GM18868 (cell line): ENCODE results near the gene ATP2A3.
"Not testable (repeated sequence)": the region's sequence is repeated elsewhere in the genome, so short reads cannot be mapped to it uniquely, and the experiment has no call there.

Source experiments
- ATAC-seq: cut with Tn5 transposase; IDR thresholded peaks from one replicate; pipeline ENCODE4 v1.9.1; 2021; ENCODE audit warnings: mild to moderate bottlenecking, moderate library complexity; ENCODE audit not compliant: unreplicated experiment

The ATP2A3 gene

GRCh38 chr17:3956983-3957382 is 7.3 kb downstream of the ATP2A3 start:
- no peak for ATAC-seq

DNA sequence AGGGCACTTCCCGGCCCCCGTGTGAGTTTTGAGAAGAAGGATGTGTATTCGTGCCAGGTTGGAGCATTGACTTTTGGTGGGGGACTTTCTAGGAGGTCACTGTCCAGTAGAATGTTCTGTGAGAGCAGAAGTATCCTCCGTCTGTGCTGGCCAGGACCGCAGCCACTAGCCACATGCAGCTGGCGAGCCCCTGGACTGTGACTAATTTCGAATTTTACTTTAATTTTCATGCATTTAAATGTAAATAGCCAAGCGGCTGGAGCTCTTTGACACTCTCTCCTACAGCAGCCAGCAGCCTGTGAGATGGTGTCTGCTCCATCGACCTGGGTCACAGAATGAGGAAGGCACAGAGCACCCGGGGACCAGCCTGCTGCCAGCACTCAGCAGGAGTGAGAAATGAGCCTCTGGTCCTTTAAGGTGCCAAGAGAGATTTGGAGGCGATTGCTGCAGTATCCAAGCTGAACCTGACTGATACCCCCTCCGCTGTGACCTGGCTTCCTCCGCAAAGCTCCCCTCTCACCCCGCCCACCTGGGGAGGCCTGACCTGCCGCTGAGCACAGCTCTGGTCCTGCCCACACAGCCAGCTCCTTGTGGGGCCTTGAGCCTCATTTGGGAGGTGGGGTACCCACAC is 7.8 kb downstream of the ATP2A3 start:
- ATAC-seq: no peak

DNA sequence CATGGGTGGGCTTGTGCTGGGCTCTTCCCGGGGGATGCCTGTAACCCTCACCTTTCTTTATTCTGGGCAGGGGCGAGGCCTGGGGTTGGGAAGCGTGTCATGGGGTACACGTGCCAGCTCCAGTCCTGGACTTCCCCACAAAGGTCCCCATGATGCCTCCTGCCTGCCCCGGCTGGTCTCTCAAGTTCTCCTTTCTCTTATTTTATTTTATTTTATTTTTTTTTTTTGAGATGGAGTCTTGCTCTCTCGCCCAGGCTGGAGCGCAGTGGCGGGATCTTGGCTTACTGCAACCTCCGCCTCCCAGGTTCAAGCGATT is 8.6 kb downstream of the ATP2A3 start:
- ATAC-seq: no peak

- no peak for ATAC-seq
Measured at GRCh38 chr17:3954976-3955672, 9.1 kb downstream of the ATP2A3 start.

DNA sequence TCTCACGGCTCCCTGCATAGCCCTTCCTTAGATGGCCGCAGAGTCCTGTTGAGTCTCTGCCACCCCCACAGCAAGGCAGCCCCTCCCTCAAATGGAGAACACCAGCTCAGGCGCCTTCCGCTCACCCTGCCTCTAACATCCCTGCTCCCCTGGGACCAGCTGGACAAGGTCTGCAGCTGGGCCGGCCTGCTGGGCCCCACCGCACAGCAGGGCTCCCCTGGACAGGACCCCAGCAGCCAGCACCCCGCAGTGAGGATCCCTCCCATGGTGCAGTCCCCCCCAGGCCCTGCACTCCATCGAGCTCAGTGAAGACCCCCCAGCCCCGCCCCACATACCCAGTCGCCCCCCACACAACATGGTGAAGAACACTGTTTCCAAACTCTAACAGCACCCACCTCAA is 10.2 kb downstream of the ATP2A3 start:
- ATAC-seq: no peak

GRCh38 chr17:3953542-3953941 is 10.7 kb downstream of the ATP2A3 start:
- no peak for ATAC-seq

- no peak for ATAC-seq
Measured at GRCh38 chr17:3952186-3952585, 12.1 kb downstream of the ATP2A3 start.

GRCh38 chr17:3951420-3951819 is 12.8 kb downstream of the ATP2A3 start:
- ATAC-seq: no peak

GRCh38 chr17:3951003-3951402 is 13.2 kb downstream of the ATP2A3 start:
- ATAC-seq: no peak

GRCh38 chr17:3950584-3950983 is 13.7 kb downstream of the ATP2A3 start:
- ATAC-seq: no peak

DNA sequence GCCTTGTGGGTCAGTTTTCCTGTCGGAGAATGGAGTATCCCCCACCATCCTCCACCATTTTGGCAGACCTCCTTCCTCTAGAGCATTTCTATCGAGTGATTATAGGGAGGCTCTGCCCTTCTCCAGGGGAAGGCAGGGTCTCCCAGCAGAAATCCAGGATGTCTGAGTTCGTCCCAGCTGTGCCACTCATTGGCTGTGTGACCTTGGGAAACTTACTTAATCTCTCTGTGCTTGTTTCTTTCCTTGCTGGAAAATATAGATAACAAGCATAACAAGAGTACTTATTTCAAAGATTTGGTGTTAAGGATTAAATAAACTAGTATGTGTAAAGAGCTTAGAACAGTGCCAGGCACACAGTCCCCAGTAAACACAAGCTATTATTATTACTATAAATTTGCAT is 14.8 kb downstream of the ATP2A3 start:
- ATAC-seq: no peak

DNA sequence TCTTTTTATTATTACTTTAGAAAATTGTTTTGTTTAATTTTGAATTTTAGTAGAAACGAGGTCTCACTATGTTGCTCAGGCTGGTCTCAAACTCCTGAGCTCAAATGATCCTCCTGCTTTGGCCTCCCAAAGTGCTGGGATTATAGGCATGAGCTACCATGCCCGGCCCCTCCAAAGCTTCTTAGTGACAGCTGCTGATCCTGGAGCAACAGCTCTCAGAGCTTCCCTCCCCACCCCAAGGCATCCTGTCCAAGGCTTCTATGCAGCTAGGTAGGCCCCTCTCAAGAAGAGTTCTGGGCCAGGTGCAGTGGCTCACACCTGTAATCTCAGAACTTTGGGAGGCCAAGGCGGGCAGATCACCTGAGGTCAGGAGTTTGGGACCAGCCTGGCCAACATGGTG is 15.7 kb downstream of the ATP2A3 start:
- ATAC-seq: not testable (repeated sequence)

GRCh38 chr17:3947318-3947810 is 16.9 kb downstream of the ATP2A3 start:
- ATAC-seq: no peak

DNA sequence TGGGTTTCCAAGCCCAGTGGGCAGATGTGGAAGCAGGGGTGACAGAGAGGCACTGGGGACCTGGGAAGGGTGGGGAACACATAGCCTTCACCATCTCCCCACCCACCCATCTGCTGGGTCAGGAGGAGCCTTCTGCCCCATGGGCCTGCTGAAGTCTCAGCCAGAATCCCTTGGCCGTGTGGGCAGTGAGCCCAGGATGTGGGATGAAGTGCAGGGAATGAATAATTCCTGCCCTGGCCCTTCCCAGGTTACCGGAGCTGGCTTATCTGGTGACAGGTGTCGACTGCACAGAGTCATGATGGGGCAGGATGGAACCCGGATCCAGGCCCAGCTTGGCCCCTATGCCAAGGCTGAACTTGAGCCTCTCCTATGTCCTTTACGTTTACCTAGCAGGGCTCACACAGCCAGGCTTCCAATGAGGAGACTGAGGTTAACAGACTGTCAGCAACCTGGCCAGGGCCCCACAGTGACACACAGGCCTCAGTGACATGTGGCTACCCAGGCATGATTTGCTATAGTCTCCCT is 17.5 kb downstream of the ATP2A3 start:
- ATAC-seq: no peak

- no peak for ATAC-seq
Measured at GRCh38 chr17:3944485-3945388, 19.5 kb downstream of the ATP2A3 start.

- ATAC-seq: no peak
Measured at GRCh38 chr17:3943240-3943891, 20.9 kb downstream of the ATP2A3 start.

- ATAC-seq: no peak
Measured at GRCh38 chr17:3940965-3941698, 23.1 kb downstream of the ATP2A3 start.

- no peak for ATAC-seq
Measured at GRCh38 chr17:3937359-3937758, 26.9 kb downstream of the ATP2A3 start.

- ATAC-seq: no peak
Measured at GRCh38 chr17:3935825-3936355, 28.3 kb downstream of the ATP2A3 start.

DNA sequence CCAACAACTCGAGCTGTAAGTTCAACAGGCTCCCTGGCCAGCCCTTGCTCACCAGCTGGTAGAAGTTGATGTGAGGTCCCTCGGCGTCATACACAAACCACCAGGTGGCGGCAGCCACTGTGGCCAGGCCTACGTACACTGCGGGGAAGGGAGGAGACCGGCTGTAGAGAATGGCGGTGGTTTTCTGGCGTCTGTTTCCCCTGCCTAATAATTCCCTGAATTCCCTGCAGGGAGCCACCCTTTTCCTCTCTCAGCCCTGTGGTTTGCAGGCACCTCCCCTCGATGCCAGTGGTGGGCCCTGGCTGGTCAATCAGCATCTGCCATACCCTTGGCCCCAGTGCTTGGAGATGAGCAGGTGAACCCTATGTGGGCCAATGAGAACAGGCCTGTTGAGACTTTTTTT is 29.1 kb downstream of the ATP2A3 start:
- no peak for ATAC-seq
